NCI-H128 (cell line): ENCODE data around the gene RBBP7.
"Not testable (repeated sequence)": the region's sequence is repeated elsewhere in the genome, so short reads cannot be mapped to it uniquely, and the experiment has no call there.

Experiments used
- DNase-seq: peaks from one replicate; lab custom pipeline; 2025; ENCODE audit not compliant: unreplicated experiment; lab: John Stamatoyannopoulos, UW

The RBBP7 gene

GRCh38 chrX:16867947-16868346 lies 2.2 kb downstream of the RBBP7 start:
- no peak for DNase-seq

- no peak for DNase-seq
Observed at GRCh38 chrX:16862829-16863228, 7.3 kb downstream of the RBBP7 start.

GRCh38 chrX:16856744-16857143 lies 13.4 kb downstream of the RBBP7 start:
- no peak for DNase-seq

- DNase-seq, result not testable (repeated sequence)
Observed at GRCh38 chrX:16856076-16856404, 14.1 kb downstream of the RBBP7 start.

GRCh38 chrX:16855363-16856075 lies 14.6 kb downstream of the RBBP7 start:
- no peak for DNase-seq

- no peak for DNase-seq
Observed at GRCh38 chrX:16853537-16853936, 16.6 kb downstream of the RBBP7 start.

DNA sequence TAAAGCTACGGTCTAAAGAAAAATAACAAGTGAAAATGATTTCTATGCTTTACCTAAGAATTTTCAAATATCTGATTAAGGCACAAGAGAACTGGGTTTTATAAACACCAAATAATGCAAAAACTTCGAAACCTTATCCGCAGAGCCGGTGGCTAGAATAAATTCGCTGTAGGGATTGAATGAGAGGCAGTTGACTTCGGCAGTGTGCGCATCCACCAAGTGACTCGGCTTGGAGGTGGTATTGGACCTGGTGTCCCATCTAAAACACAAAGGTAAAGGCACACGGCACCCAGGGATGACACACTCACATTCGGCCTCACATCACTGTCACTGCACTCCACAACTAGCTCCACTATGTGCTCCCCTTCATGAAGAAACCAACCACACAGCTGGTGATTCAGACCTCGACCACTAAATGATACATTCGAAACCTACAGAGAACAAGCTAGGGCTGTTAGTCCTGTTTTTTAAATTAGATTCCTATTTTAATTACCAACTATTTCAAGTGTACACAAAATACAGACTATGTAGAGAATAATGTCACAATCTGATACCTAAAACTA lies 17.5 kb downstream of the RBBP7 start:
- DNase-seq, result no peak

GRCh38 chrX:16851827-16852226 lies 18.3 kb downstream of the RBBP7 start:
- DNase-seq, result no peak

- no peak for DNase-seq
Observed at GRCh38 chrX:16851421-16851820, 18.7 kb downstream of the RBBP7 start.

DNA sequence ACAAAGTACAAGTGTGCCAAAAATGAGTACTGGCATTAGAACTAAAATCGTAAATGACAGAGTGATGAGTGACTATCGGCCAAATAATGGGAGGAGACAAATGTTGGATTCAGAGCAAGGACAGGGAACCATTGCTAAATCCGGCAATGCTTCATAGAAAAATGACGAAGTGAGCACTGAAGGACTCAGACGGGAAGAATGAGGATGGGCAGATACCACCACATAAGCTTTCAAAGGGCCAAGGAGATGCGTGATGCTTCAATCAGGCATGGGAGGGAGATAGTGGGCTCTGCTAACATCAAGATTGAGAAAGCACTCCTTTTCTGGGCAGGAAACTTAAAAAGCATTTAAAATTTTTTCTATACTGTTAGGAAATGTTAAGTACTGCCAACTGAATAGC lies 21.6 kb downstream of the RBBP7 start:
- no peak for DNase-seq

GRCh38 chrX:16845686-16846085 lies 24.5 kb downstream of the RBBP7 start:
- DNase-seq, result no peak

DNA sequence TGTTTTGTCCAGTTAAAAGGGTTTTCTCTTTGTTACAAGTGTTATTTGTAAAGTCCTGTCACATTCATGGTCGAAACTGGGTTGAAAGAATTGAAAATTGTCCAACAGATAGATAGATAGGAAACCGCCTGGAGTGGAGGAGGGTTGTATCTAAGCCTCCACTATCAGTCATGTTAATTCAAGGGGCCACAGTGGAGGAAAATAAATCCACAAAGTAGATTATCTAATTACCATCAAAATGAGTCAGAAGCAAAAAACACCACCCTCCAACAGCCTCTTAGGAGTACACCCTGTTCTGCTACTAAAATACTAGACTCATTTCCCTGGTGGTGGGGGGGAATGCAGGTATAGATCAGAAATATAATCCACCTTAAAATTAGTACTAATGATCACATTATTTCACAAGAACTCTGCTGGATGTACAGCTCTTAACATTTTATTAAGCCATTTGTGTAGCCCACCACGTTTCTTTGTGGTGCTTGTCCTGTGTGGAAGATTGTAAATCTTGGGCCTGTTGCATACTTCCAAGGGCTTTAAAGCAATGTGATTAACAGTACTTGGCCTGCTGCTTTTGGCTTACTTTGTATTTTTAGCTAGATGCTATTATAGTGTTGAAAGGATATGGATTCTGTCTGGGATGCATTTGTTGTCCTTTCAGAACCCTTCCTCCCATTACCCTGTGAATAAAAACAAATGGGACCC lies 26.8 kb downstream of the RBBP7 start:
- DNase-seq, result no peak

- DNase-seq, result no peak
Observed at GRCh38 chrX:16842684-16843083, 27.5 kb downstream of the RBBP7 start.

GRCh38 chrX:16839852-16840460 lies 30.2 kb downstream of the RBBP7 start:
- DNase-seq, result no peak

DNA sequence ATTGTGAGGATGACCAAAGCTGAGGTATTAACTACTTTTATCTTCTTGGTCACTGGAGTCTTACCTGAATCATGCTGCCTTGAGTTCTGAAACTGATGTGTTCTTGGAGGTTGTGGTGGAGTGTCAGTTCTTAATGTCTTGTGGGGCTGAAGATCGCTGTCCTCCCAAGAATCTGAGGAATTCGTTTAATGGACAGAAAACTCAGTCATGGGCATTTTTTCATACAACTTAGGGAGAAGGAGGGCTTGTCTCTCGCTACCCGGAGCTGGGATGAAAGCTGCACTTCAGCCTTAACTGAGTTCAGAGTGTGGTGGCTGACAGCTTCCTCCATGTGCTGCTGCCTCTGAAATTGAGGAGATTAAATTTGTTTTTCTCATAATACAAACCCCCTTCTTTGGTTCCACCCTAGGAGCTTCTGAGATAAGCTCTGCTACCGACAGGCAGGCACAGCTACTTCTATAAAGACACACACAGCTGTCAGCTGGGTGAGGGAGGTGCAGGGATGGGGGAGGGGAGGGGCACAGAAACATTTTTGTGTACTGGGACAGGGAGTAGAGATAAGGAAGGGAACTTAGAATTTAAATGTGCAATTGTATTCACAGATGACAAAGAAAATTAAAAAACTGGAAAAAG lies 30.8 kb downstream of the RBBP7 start:
- no peak for DNase-seq

DNA sequence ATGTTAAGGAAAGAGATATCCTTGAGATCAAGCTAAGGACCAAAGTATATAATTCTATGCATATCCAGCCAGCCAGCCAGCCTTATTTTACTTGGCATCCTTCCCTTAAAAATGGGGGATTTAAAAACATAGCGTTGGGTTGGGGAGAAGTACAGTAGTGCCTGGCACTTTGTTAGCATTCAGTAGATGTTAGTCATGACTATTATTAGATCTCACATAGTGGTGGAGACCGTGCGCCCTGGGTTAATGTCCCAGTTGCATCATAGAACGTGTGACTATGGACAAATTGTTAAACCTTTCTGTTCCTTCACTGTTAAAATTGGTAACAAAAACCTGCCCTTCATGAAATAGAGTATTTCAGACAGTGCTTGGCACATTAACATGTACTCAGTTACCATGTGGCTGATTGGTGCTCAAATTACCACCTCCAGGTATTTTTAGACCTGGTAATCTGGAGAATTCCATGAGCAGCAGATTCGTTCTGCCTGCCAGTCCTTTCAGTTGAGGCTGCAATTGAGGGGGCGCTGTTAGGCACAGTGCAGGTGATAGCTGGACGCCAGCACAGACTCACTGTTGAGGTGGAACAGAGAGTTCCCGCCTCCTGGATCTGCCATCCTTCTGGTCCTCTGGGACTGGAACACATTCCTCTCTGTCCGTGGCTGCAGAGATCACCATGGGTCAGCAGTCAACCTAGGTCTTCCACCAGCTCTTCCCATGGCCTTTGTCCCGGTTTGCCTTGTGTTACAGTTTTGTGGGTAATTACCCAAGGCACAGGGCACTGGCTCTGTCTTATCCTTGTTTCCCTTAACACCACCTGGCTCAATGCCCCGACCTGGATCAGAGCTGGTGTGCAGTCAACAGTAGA lies 31.7 kb downstream of the RBBP7 start:
- DNase-seq, result no peak

DNA sequence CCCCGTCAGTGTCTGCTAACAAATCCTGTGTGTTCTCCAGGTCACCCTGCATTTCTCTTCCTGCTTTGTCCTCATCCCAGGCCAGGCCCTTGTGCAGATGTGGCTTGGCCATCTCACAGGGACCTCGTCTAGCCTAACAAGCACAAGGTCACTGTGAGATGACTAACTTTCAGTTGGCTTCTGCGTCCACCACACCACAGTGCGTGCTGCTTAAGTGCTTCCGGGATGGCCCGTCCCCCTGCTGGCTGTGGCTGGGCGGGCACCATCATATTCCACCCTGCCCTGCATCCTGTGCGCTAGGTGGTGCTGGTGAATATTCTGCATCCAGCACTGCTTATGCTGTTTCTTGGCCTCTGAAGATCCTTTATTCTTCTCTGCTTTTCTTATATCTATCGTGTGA lies 33.8 kb downstream of the RBBP7 start:
- no peak for DNase-seq

DNA sequence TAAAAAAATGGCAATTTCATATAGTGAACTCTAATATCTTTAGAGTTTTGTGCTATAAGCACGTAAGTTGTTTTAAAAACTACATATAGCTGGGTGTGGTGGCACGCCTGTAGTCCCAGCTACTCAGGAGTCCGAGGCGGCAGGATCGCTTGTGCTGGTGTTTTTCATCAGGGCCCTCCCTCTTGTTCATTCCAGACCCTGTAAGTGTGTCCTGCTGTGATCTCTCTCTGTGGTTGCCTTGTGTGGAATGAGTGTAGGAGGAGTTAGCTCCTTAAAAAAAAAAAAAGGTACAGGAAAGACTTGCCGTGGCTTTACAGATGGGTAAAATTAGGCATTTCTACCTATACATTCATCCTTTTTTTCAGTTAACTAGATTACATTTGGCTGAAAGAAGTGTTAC lies 35.4 kb downstream of the RBBP7 start:
- DNase-seq, result no peak

GRCh38 chrX:16832301-16832700 lies 37.9 kb downstream of the RBBP7 start:
- DNase-seq, result no peak

- DNase-seq, result no peak
Observed at GRCh38 chrX:16828124-16828908, 41.8 kb downstream of the RBBP7 start.
